Measurements from ENCODE around the gene CCT2.

Gene CCT2

GRCh38 chr12:69645031-69645430 is 59.8 kb downstream of the CCT2 start:
- DNase-seq: no peak

GRCh38 chr12:69647178-69647577 is 61.9 kb downstream of the CCT2 start:
- DNase-seq: no peak

GRCh38 chr12:69648476-69648875 is 63.2 kb downstream of the CCT2 start:
- no peak for DNase-seq

- DNase-seq: no peak
Observed at GRCh38 chr12:69649529-69649928, 64.3 kb downstream of the CCT2 start.

Measured in CD4-positive, alpha-beta T cell treated with Interleukin-12 subunit alpha and Interleukin-12 subunit beta, for 1 hour (primary cell).